Measurements from ENCODE around the gene SLC37A2. TPM values are rescaled to one million over a fixed set of nuclear protein-coding genes. Genes with fewer than 3 reads are reported as not detected.

The SLC37A2 gene
- total RNA-seq, 1 donor from 2014 or later: 8.2 TPM

DNA sequence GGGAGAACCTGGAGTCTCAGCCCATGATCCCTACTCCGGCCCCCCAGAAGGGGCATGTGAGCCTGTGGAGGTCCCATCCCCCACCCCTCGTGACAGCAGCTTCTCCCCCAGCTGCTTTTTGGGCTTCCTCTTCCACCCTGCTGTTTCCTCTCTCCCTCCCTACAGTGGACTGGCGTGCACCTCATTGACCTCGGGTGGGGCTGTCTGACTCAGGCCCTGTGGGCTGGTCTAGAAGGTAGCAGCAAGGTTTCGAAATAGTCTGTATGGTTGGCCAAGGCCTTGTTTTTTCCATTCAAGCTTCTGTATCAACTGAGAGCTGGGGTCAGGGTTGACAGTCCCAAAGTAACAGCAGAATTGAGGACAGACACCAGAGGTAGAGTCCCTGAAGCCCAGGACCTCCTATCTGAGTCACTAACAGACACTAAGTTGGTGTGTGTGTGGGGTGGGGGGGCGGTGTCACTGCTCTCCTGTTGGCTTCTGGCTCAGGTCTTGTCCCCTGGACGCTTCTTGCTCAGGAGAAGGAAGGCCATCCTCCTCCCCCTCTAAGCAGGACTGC is 7.7 kb downstream of the SLC37A2 start:
- peak; percentile 71 for DNase-seq (ENCODE audit: low spot score)

GRCh38 chr11:125071435-125071834 is 8.3 kb downstream of the SLC37A2 start:
- no peak for DNase-seq (ENCODE audit: low spot score)

GRCh38 chr11:125071846-125072217 is 8.7 kb downstream of the SLC37A2 start:
- no peak for DNase-seq (ENCODE audit: low spot score)

GRCh38 chr11:125072218-125072960 is 9.3 kb downstream of the SLC37A2 start:
- DNase-seq (ENCODE audit: low spot score): peak; percentile 37

GRCh38 chr11:125072961-125073590 is 10.0 kb downstream of the SLC37A2 start:
- no peak for DNase-seq (ENCODE audit: low spot score)

DNA sequence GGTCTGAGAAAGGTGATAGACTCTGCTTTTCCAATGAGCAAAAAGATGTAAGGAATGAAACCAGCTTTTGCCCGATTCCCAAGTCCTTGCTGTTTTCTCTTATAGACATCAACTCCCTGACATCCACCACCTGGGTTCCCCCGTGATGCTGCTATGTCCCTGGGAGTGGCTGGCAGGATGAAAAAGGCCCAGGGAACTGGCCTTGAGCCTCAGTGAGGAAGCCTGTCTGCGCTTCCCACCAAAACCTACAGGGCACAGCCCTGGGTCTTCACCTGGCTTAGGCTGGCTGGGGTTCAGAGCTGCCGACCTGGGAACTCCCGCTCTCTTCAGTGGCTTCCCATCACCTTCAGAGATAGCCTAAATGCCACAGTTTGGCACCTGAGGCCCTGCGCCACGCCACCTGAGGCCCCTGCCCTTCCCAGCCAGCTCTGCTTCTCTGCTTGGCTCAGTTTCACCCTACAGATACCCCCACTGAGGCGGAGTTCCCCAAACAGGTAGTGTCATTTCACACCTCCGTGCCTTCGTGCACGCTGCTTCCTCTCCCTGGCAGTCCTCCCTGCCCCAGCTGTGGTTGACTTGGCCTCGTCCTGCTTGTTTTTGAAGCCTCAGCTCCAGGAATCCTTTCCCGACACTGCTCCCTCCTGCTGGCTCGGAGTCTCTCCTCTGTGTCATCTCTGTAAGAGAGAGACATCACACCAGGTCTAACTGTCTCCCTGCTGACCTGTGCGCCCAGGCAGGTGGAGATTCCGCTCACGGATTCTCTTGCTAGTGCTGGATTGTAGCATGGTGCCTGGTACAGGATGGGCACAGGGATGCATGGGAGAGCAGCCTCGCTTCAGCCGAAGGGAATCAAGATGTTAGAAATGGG is 10.7 kb downstream of the SLC37A2 start:
- DNase-seq (ENCODE audit: low spot score): no peak

DNA sequence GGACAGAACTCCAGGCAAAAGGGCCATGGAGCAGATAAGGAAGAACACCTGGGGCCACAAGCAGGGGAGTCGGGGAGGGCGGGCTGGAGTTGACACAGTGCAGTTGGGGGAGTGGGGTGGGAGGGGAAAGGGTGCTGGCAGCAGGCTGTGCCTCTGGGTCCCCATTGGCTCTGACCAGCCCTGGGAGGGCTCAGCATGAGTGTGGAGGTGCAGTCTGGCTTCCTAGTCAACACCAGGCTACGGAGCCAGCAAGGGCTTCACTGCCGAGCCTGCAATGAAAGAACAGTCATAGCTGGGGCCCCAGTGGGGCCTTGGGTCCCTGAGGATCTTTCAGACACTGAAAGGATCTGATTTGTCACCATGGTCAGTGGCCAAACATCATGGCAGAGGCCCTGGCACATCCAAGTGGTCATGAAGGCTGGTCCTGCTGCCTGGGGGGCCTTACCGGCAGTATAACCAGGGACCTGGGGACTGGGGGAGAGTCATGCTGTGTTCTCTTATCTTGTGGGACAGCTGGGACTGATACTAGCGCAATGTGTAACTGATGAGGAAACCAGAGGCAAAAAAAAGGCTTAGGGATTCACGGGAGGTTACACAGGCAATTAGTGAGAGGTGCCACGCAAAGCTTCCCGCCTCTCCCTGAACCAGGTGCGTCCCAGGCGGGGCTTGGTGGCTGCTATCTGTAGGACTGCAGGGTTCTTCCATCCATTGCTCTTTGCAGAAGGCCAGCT is 11.6 kb downstream of the SLC37A2 start:
- no peak for DNase-seq (ENCODE audit: low spot score)

GRCh38 chr11:125075242-125075625 is 12.1 kb downstream of the SLC37A2 start:
- DNase-seq (ENCODE audit: low spot score): no peak

- DNase-seq (ENCODE audit: low spot score): peak; percentile 61
Measured at GRCh38 chr11:125075900-125076317, 12.8 kb downstream of the SLC37A2 start.

- no peak for DNase-seq (ENCODE audit: low spot score)
Measured at GRCh38 chr11:125076378-125076945, 13.4 kb downstream of the SLC37A2 start.

DNA sequence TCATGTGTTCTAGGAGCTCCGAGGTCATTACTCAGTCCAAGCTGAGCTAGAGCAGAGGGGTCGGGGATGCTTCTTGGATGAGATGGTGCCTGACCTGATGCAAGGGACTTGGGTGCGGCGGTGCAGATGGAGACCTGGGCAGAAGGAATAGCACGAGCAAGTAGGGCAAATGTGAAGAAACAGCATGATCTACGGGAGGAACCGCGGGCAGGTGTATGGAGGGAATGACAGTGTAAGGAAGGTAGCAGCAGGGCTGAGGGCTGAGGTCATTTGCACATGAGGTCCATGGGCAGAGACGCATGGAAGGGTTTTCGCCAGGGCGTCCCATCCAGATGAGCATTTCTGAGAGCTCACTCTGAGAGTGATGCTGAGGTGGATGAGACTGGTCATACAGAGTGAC is 14.9 kb downstream of the SLC37A2 start:
- DNase-seq (ENCODE audit: low spot score): no peak

DNA sequence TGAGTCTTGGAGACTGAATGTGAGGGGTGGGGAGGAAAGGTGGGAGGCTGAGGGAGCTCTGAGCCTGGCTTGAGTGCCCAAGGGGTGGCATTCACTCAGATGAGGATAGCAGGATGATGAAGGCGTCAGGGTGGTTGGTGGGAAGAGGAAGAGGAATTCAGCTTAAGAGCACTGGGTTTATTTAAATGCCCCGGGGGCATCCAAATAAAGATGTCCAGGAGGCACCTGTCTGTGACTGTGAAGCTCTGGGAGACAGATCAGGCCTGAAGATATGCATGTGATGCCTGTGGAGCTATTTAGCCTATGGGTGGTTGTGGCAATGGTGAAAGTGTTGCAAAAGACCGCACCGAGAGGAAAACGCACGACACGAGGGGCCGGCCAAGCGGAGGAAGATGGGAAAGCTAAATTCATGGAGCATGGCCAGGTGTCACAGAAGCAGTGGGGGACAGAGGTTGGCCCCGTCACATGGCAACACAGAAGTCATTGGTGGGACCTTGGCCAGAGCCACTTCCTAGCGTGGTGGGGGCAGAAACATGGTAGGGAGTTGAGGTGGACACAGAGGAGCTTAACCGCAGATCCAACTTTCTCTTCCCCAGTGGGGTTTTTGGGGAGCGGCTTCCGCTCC is 15.5 kb downstream of the SLC37A2 start:
- no peak for DNase-seq (ENCODE audit: low spot score)

- DNase-seq (ENCODE audit: low spot score): no peak
Measured at GRCh38 chr11:125079151-125079877, 16.2 kb downstream of the SLC37A2 start.

DNA sequence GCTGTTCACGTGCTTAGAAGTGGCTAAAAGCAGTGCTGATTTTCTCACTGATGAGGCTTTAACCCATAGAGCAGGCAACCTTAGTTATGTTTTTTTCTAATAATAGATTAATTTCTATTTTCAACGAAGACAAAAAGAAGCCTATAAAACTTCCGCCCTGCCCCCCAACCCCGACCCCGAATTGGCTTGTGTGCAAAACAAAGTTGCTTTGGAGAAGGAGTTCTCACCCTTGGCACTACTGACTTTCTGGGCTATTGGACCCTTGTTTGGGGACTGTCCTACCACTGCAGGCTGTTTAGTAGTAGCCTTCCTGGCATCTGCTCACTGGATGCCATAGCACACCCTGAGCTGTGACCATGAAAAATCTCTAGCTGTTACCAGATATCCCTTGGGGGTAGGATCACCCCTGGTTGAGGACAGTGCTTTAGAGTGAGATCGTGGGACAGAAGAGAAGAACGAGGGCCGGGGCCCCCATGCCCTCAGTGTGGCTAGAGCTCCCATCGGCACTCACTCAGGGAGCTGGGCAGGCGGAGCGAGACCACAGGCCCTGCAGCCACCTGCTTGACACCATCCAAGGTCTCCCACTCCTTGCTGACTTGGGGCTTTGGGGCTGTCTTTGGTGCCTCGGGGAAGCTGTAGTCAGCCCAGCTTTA is 16.9 kb downstream of the SLC37A2 start:
- DNase-seq (ENCODE audit: low spot score): no peak

- no peak for DNase-seq (ENCODE audit: low spot score)
Measured at GRCh38 chr11:125080531-125080911, 17.4 kb downstream of the SLC37A2 start.

DNA sequence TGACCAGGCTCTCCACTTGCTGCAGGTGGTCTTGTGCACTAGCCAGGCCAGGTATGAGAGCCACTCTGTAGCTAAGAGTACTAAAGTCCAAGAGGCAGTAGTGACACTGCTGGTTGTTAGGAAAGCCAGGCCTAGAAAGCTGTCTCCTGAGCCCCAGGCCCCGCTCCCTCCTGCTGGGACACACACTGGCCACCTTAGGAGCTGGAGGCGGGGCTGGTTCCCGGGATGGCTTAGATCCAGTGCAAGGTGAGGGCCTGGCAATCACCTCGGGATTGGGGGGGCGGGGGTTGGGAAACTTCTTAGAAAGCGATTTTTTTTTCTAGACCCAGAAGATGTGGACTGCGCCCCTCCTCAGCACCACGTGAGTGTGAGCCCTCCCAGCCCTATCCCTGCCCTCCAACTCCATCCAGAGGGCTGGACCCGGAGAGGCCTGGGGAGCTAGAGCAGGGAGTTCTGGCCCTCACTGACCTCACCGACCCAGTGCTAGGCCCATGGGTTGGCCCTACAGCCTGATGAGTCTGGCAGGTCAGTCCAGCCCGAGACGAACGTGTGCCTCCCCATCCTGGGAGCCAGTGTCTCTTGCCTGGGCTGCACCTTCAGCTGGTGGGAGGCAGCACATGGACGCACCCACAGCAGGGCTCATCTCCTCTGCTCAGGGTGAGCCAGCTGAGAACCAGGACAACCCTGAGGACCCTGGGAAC is 18.1 kb downstream of the SLC37A2 start:
- DNase-seq (ENCODE audit: low spot score): no peak

DNA sequence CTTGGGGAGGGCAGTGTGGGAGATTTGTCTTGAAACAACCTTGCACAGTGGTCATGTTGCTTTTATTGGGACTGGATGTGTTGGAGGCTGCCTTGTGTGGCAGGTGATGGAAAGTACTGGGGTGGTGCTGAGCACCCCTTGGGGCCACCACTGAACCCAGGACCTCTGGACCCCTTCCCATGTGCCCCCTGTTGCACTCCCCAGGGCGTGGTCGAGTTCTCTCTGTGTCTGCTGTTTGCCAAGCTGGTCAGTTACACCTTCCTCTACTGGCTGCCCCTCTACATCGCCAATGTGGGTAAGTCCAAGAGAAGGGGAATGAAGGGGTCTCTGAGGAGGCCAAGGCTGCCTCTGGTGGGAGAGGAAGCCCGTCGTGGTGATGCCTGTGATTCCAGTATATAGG is 18.9 kb downstream of the SLC37A2 start:
- no peak for DNase-seq (ENCODE audit: low spot score)

GRCh38 chr11:125082611-125083311 is 19.7 kb downstream of the SLC37A2 start:
- DNase-seq (ENCODE audit: low spot score): no peak
